ENCODE measurements around the gene SLC35F3.

GRCh38 chr1:234004591-234004990, 100.1 kb downstream of the SLC35F3 start:
- TF ChIP-seq, protein P1, sequence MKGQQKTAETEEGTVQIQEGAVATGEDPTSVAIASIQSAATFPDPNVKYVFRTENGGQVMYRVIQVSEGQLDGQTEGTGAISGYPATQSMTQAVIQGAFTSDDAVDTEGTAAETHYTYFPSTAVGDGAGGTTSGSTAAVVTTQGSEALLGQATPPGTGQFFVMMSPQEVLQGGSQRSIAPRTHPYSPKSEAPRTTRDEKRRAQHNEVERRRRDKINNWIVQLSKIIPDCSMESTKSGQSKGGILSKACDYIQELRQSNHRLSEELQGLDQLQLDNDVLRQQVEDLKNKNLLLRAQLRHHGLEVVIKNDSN (IDR thresholded peaks at IDR 0.05), result no peak
- no peak for TF ChIP-seq MAX (IDR thresholded peaks at IDR 0.05)
- TF ChIP-seq, protein P2, sequence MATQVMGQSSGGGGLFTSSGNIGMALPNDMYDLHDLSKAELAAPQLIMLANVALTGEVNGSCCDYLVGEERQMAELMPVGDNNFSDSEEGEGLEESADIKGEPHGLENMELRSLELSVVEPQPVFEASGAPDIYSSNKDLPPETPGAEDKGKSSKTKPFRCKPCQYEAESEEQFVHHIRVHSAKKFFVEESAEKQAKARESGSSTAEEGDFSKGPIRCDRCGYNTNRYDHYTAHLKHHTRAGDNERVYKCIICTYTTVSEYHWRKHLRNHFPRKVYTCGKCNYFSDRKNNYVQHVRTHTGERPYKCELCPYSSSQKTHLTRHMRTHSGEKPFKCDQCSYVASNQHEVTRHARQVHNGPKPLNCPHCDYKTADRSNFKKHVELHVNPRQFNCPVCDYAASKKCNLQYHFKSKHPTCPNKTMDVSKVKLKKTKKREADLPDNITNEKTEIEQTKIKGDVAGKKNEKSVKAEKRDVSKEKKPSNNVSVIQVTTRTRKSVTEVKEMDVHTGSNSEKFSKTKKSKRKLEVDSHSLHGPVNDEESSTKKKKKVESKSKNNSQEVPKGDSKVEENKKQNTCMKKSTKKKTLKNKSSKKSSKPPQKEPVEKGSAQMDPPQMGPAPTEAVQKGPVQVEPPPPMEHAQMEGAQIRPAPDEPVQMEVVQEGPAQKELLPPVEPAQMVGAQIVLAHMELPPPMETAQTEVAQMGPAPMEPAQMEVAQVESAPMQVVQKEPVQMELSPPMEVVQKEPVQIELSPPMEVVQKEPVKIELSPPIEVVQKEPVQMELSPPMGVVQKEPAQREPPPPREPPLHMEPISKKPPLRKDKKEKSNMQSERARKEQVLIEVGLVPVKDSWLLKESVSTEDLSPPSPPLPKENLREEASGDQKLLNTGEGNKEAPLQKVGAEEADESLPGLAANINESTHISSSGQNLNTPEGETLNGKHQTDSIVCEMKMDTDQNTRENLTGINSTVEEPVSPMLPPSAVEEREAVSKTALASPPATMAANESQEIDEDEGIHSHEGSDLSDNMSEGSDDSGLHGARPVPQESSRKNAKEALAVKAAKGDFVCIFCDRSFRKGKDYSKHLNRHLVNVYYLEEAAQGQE (IDR thresholded peaks at IDR 0.05; ENCODE audit: low read depth), result no peak

Data from Ishikawa (cell line).